Ectodermal cell (in vitro differentiated cells): Measurements from ENCODE around the gene STOML3.
"Not testable (repeated sequence)": the region's sequence is repeated elsewhere in the genome, so short reads cannot be mapped to it uniquely, and the experiment has no call there.

Experiments
- H3K27ac ChIP-seq: 2 replicates; pipeline ENCODE4 v1.7.0; 2013; ENCODE audit warnings: mild to moderate bottlenecking, low read depth, low read length; ENCODE audit not compliant: insufficient read depth, poor library complexity, severe bottlenecking
- H3K27me3 ChIP-seq: 2 replicates; pipeline ENCODE4 v1.7.0; 2013; ENCODE audit warnings: mild to moderate bottlenecking, low read length; ENCODE audit not compliant: insufficient read depth, control insufficient read depth, poor library complexity, severe bottlenecking
- H3K36me3 ChIP-seq: one replicate; pipeline ENCODE4 v1.7.0; 2013; ENCODE audit warnings: low read length; ENCODE audit not compliant: control insufficient read depth, insufficient read depth
- H3K4me1 ChIP-seq: one replicate; pipeline ENCODE4 v1.7.0; 2013; ENCODE audit warnings: low read length; ENCODE audit not compliant: control insufficient read depth, insufficient read depth
- H3K4me3 ChIP-seq: 2 replicates; pipeline ENCODE4 v1.7.0; 2013; ENCODE audit warnings: low read depth, low read length, control low read depth; ENCODE audit not compliant: insufficient read depth
- H3K9me3 ChIP-seq: 2 replicates; pipeline ENCODE4 v1.7.0; 2013; ENCODE audit warnings: mild to moderate bottlenecking, low read length, moderate library complexity; ENCODE audit not compliant: control insufficient read depth
- WGBS, 2 experiments: methylation state at CpG; one replicate each; pipeline ENCODE4 v1.1.7; 2013; ENCODE audit warnings: missing lambda C conversion rate in 2 of 2; 5-methylcytosine and 5-hydroxymethylcytosine counted together

STOML3 gene

DNA sequence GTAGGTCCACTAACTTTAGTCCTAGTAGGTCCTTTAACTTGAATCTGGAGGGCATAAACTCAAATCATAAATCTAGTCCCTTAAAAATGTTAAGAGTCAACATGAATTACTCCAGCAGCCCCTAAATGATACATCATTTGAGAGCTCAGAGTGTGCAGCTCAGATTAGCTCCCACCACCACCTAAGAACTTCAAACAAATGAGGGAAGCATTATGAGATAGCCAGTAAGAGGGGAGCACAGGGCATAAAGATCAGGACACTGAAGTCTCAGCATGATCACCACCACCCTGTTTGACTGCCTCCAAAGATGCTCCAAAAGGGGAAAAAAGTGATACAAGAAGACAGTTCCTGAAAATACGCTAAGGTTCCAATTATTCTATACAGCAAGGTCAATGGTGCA lies 41.5 kb upstream of the STOML3 start:
- Histone ChIP-seq H3K4me1 (peaks cover 12% of the 10 kb centered on the region), H3K4me3 (no peak overlapping the region), H3K27ac (no peak overlapping the region), H3K27me3 (no peaks in the 10 kb centered on the region), H3K9me3 (no peaks in the 10 kb centered on the region), H3K36me3 (peaks cover 6% of the 10 kb centered on the region)
- 100% methylated on average over 1 of the region's 1 CpG for WGBS, 2 experiments

DNA sequence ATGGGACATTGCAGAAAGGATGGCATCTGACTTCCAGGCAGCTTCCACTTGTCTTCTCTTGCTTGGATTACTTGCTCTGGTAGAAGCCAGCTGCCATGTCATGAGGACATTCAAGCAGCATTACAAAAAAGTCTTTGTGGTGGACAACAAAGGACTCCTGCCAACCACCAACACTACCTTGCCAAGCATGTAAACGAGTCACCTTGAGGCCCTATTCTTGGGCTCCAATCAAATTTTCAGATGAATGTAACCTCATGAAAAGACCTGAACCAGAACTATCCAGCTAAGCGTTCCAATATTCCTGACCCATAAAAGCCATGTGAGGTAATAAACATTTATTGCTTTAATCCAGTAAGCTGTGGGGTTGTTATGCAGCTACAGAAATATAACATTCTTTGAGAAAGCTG lies 34.8 kb upstream of the STOML3 start:
- Histone ChIP-seq H3K9me3 (no peaks in the 10 kb centered on the region), H3K27me3 (no peaks in the 10 kb centered on the region), H3K4me1 (peaks cover 2% of the 10 kb centered on the region), H3K36me3 (peaks cover 38% of the 10 kb centered on the region), H3K4me3 (no peak overlapping the region), H3K27ac (no peak overlapping the region)
- WGBS, 2 experiments: 23 to 43% methylated on average over 1 to 2 of the region's 2 CpGs

DNA sequence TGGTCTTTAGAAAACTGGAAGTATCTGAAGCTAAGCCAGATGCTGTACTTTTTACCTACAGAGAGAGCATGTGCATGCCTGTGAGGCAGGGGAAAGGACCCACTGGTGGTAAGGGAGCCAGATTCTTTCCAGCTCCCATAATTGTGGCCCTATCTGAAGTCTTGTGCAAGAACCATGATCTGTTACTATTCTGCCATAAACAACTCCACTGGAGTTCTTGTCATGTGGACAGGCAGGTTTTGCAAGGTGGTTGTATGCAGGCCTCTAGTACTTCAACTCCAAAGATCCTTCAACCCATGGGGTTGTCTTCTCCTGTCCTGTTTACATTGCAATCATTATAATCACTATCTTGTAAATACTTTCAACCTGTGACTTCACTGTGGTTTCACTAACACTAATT lies 33.1 kb upstream of the STOML3 start:
- Histone ChIP-seq H3K4me3 (no peak overlapping the region), H3K27ac (no peak overlapping the region), H3K27me3 (no peaks in the 10 kb centered on the region), H3K9me3 (no peaks in the 10 kb centered on the region), H3K36me3 (peaks cover 38% of the 10 kb centered on the region), H3K4me1 (peaks cover 2% of the 10 kb centered on the region)

DNA sequence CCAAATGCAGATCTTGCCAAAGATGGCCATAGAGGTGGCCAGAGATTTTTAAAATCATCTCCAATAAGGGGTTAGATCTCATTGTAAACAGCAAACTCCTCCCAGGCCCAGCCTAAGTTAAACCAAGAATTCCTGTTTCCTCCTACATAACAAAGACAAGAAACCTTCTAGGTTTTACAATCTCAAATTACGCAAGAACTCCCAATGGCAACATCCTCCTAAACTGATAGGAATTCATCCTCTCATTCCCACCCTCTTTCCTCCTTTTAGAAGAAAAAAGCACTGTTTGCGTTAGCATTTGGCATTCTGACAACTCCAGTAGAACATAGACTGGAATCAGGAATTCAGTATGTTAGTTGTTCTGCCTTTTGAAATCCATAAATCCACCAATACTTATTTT lies 32.7 kb upstream of the STOML3 start:
- H3K9me3 ChIP-seq: no peaks in the 10 kb centered on the region
- no peaks in the 10 kb centered on the region for H3K27me3 ChIP-seq
- H3K27ac ChIP-seq: no peak overlapping the region
- H3K4me1 ChIP-seq: peaks cover 2% of the 10 kb centered on the region
- no peak overlapping the region for H3K4me3 ChIP-seq
- H3K36me3 ChIP-seq: peaks cover 38% of the 10 kb centered on the region
- WGBS, 2 experiments: 75 to 82% methylated on average over 2 of the region's 2 CpGs

DNA sequence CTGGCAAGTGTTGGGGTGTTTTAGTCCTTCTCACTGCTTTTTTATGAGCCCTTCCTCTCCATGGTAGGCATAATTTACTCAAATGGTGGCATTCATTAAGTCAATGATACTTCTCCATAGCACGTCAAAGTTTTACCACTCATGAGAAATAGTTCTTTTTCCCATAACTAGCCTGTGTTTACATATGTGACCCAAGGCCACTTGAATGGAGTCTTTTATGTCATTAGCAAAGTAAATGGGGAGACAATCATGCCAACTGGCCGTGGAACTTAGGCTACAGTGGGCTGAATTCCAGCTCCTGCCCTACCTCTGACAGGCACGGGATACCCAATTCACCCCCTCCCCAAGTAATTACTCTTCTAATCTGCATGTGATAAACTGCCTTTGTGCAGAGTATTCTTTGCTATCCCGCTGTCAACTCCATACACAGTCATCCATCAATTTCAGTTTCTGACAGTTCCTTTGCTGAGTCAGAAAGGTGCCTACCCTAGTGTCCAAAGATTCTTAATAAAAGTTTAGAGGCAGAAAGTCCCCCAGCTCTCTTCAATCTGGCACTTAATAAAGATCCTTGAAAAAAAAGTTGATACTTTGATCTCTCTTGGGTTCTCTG lies 30.3 kb upstream of the STOML3 start:
- H3K27me3 ChIP-seq: no peaks in the 10 kb centered on the region
- H3K27ac ChIP-seq: no peak overlapping the region
- H3K36me3 ChIP-seq: peaks cover 29% of the 10 kb centered on the region
- no peaks in the 10 kb centered on the region for H3K9me3 ChIP-seq
- 86 to 91% methylated on average over 4 of the region's 4 CpGs for WGBS, 2 experiments
- H3K4me3 ChIP-seq: no peak overlapping the region
- H3K4me1 ChIP-seq: peaks cover 2% of the 10 kb centered on the region

DNA sequence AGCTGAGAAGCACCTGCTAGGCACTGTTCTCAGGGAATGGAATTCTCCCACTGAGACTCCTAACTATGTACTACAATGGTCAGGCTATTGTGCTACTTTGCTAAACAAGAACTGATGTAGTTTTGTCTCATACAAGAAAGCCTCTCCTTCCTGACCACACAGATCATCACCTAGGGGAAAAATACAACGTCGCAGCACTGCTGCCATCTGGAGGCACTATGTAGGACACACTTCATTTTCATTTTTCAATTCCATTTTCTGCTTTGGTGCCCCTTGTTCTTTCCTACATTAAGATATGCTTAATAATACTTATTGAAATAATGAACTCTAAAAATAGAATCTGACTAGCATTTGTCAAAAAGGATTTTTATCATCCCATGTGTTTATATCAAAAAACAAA lies 26.2 kb upstream of the STOML3 start:
- 43% methylated on average over 2 of the region's 2 CpGs for WGBS, 2 experiments
- H3K4me1 ChIP-seq: no peaks in the 10 kb centered on the region

DNA sequence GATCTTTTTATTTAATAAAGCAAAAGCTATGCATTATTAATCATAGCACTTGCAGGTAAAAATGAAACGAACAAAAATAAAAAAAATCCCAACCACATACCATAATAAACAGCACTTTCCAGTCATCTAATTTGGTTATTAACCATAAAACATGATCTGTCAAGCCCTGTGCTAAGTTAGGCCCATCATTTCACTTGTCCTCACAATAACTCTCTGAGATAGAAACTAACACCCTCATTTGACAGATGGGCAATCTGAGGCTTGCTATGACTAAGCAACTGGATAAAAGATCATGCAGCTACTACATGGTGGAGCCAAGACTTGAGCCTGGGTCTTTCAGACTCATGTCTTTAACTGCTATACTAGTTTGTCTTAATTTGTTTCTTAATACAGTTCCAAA lies 25.5 kb upstream of the STOML3 start:
- Histone ChIP-seq H3K9me3 (no peaks in the 10 kb centered on the region), H3K4me3 (no peak overlapping the region), H3K27ac (no peak overlapping the region), H3K36me3 (peaks cover 40% of the 10 kb centered on the region), H3K27me3 (no peaks in the 10 kb centered on the region), H3K4me1 (no peaks in the 10 kb centered on the region)
- WGBS, 2 experiments: 72 to 88% methylated on average over 1 of the region's 1 CpG

More for the DNA sequence above, 26.2 kb upstream of the STOML3 start:
- Histone ChIP-seq H3K27me3 (no peaks in the 10 kb centered on the region), H3K4me3 (no peak overlapping the region), H3K9me3 (no peaks in the 10 kb centered on the region), H3K27ac (no peak overlapping the region), H3K36me3 (peaks cover 39% of the 10 kb centered on the region)

DNA sequence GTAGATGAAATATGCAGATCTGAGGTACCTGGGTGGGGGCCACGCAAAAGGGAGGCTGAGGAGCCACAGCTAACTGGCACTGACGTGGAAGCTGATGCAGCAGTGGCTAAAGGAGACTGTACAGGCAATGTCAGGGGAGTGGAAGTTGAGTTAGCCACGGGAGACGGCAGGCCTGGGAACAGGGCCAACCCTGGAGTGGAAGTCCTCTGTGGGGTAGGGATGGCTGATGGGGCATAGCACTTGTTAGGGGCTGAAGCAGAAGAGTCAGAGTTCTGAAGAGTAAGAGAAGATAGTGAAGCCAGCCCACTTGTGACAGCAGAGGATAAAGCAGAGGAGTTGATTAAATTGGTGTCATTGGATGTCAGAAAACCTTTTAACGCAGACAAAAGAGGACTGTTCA lies 22.8 kb upstream of the STOML3 start:
- Histone ChIP-seq H3K4me1 (no peaks in the 10 kb centered on the region), H3K4me3 (no peak overlapping the region), H3K9me3 (no peaks in the 10 kb centered on the region), H3K36me3 (peaks cover 44% of the 10 kb centered on the region), H3K27ac (no peak overlapping the region), H3K27me3 (no peaks in the 10 kb centered on the region)
- WGBS, 2 experiments: 95 to 96% methylated on average over 5 of the region's 5 CpGs

DNA sequence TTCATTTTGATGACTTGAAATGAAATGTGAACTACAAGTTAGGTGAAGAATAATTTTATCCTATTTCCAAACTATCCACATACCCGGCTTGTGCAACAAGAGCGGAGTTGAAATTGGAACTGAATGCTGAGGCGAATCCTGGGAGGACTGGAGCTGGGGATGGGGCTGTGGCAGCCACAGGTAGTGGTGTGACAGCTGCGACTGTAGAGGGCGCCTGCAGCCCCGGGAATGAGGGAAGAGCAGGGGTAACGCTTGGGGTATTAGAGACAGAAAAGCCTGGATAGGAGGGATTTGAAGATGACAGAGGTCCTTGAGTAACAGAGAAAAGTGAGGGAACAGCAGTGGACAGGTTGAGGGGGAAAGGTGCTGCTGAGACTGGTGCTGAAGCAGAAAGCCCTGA lies 22.0 kb upstream of the STOML3 start:
- peaks cover 44% of the 10 kb centered on the region for H3K36me3 ChIP-seq
- no peaks in the 10 kb centered on the region for H3K4me1 ChIP-seq
- no peak overlapping the region for H3K4me3 ChIP-seq
- no peaks in the 10 kb centered on the region for H3K9me3 ChIP-seq
- no peak overlapping the region for H3K27ac ChIP-seq
- 75 to 78% methylated on average over 7 of the region's 7 CpGs for WGBS, 2 experiments
- H3K27me3 ChIP-seq: no peaks in the 10 kb centered on the region

DNA sequence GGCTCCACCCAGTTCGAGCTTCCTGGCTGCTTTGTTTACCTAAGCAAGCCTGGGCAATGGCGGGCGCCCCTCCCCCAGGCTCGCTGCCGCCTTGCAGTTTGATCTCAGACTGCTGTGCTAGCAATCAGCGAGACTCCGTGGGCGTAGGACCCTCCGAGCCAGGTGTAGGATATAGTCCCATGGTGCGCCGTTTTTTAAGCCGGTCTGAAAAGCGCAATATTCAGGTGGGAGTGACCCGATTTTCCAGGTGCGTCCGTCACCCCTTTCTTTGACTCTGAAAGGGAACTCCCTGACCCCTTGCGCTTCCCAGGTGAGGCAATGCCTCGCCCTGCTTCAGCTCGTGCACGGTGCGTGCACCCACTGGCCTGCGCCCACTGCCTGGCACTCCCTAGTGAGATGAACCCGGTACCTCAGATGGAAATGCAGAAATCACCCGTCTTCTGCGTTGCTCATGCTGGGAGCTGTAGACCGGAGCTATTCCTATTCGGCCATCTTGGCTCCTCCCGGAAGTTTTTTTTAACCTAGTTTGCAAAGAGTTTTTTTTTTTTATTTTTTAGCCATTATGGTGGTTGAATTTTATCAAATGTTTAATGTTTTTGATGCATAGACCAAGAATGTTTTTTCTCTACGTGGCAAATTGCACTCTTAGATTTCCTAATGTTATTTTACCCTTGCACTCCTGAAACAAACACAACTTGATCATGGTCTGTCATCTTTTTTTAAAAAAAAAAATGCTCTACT lies 15.9 kb upstream of the STOML3 start:
- H3K4me1 ChIP-seq, H3K9me3 ChIP-seq, H3K27me3 ChIP-seq, H3K4me3 ChIP-seq, H3K27ac ChIP-seq: not testable (repeated sequence)
- 79 to 86% methylated on average over 24 to 28 of the region's 29 CpGs for WGBS, 2 experiments
- H3K36me3 ChIP-seq: peaks cover 14% of the 10 kb centered on the region
